Esophagus muscularis mucosa (tissue), 4 donors: ENCODE data around the gene BTBD19.
"Not testable (repeated sequence)": the region's sequence is repeated elsewhere in the genome, so short reads cannot be mapped to it uniquely, and the experiment has no call there.

Source experiments
- CTCF ChIP-seq, 3 experiments: fragments of 200-600 bp in 2 of 3; fragments of 450-650 bp in 1 of 3; sonication (generic) in 2 of 3; IDR thresholded peaks; one replicate each; pipeline ENCODE4 v1.5.1; 2017 to 2019; ENCODE audit warnings: antibody characterized with exemption in 3 of 3, mild to moderate bottlenecking in 2 of 3, moderate library complexity in 1 of 3
- EP300 ChIP-seq: sonication (generic); formaldehyde crosslinking; IDR thresholded peaks from one replicate; pipeline ENCODE4 v1.6.1; 2017; ENCODE audit warnings: antibody characterized with exemption
- POLR2A ChIP-seq: fragments of 450-650 bp; IDR thresholded peaks from one replicate; pipeline ENCODE4 v1.6.1; 2017; ENCODE audit warnings: antibody characterized with exemption, moderate library complexity, mild to moderate bottlenecking, low read depth
- POLR2AphosphoS5 ChIP-seq, 2 donors: sonication (generic); formaldehyde crosslinking; IDR thresholded peaks; one replicate each; pipeline ENCODE4 v1.6.1; 2017; ENCODE audit warnings: antibody characterized with exemption in 2 of 2

- TF ChIP-seq CTCF (IDR thresholded peaks at IDR 0.05); POLR2AphosphoS5 (IDR thresholded peaks at IDR 0.05); EP300; POLR2A: not testable (repeated sequence)
Measured at GRCh38 chr1:44810762-44811105, 2.4 kb downstream of the BTBD19 start.
